GM19452 (cell line): ENCODE measurements around the gene ATAD2B.
"Not testable (repeated sequence)": the region's sequence is repeated elsewhere in the genome, so short reads cannot be mapped to it uniquely, and the experiment has no call there.

ENCODE experiments used
- ATAC-seq: cut with Tn5 transposase; IDR thresholded peaks from one replicate; pipeline ENCODE4 v1.9.1; 2021; ENCODE audit not compliant: unreplicated experiment

The ATAD2B gene

DNA sequence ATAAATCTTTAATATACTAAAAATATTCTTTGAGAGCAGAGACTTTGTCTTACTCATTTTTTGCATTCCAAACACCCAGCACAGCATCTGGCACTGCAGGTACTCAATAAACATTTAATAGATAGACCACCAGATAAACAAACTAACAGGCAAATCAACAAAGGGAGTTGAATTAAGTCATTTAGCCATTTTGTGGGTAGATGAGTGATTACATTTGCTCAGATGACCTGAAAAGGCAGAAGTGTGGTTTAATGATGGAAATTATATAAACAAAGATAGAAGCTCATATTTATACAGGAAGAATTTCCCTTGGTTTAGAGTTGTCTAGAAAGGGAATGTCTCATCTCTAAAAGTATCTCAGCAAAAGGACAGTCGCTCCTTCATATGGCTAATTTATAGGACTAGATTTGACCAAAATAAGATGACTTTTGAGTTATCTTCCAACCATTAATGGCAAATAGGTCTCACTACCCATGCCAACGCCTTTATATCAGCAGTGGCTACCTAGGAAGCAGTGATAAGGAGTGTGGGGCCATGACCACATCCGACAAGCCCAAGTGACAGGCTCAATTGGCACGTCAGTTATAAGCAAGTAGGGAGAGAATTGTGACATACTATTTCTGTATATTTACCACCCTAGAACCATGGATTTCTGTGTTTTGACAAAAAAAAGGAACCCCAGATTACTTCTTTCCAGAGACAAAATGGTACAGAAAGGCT is 173.5 kb downstream of the ATAD2B start:
- no peak for ATAC-seq

DNA sequence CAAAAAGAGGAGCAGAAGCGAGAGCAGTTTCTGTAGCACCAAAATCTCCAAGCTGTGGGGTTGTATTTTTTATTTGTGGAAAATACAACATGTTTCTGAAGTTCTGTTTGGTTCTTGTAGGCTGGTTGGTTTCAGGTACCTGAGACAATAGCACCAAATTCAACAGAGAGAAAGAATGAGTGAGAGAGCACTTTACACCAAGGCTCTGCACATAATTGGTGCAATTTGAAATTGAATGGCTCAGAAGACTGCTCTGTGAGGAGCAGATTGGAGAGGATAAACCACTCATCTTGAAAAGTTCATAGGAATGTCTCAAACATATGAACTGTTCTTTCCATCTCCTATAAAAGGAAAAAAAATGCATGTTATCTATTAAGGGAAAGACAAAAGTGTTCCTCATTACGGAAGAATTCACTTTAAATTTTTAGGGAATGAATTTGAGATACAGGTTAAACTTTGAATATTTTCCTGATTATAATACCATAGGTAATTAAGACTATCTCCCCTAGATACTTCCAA is 175.1 kb downstream of the ATAD2B start:
- ATAC-seq = no peak

DNA sequence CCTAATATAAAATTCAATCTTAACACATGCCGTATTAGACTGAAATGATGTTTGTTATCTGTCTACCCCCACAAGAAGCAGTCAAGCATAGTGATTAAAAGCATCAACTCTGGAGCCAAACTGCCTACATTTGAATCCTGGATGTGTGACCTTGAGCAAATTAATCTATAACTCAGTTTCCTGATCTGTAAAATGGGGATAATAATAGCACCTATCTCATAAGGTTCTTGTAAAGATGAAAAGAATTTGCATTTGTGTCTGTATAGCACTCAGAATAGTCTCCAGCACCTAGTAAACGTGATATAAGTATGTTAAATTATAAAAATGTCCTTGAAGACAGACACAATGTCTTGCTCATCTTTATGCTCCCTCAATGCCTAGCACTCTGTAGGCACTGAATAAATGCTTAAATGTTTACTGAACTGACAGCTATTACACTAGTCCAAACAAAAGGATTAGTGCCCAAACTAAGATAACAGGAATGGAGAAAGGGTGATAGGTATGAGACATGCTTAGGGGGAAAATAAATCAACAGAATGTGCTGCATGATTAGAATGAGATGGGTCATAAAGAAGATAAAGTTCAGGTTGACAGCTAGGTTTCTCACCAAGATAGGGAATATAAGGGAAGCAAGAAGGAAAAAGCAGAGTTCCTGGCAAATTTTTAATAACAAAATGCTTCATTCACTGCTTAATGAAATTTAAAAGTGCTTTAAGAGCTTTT is 180.6 kb downstream of the ATAD2B start:
- ATAC-seq = peak; percentile 37

DNA sequence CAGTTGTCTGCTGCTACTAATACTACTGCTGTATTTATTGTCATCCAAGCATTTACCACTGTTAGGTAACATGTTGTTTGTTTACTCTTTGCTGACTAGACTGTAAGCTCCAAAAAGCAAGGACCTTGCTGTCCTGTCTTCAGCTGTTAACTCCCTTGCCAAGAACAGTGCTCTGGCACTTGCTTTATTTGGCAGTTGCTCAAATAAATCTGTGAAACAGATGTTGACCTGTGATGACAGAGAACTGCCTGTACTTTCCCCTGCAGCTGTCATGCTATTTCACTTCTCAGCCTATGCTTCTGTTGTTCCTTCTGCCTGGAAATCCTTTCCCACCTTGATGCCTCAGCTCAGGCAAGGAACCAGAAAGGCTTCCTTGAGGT is 181.2 kb downstream of the ATAD2B start:
- peak; percentile 58 for ATAC-seq

DNA sequence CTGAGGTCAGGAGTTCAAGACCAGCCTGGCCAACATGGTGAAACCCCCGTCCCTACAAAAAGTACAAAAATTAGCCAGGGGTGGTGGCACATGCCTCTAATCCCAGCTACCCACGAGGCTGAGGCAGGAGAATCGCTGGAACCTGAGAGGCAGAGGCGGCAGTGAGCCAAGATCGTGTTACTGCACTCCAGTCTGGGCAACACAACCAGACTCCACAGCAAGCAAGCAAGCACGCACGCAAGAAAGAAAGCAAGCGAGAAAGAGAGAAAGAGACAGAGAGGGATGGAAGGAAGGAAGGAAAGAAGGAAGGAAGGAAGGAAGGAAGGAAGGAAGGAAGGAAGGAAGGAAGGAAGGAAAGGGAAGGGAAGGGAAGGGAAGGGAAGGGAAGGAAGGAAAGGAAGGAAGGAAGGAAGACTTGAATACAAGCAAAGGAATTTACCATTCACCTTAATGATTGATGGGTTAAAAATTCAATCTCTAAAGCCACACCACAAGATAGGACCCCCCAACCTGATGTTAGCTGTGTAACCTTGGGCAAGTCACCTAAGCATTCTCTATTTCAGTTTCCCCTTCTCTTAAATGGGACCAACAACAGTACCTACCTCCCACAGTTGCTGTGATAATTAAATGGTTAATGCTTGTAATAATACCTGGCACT is 181.7 kb downstream of the ATAD2B start:
- no peak for ATAC-seq

DNA sequence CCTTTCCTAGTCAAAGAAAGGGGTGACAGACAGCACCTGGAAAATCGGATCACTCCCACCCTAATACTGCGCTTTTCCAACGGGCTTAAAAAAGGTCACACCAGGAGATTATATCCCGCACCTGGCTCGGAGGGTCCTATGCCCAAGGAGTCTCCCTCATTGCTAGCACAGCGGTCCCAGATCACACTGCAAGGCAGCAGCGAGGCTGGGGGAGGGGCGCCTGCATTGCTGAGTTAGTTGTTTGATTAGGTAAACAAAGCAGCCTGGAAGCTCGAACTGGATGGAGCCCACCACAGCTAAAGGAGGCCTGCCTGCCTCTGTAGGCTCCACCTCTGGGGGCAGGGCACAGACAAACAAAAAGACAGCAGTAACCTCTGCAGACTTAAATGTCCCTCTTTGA is 190.1 kb downstream of the ATAD2B start:
- not testable (repeated sequence) for ATAC-seq

DNA sequence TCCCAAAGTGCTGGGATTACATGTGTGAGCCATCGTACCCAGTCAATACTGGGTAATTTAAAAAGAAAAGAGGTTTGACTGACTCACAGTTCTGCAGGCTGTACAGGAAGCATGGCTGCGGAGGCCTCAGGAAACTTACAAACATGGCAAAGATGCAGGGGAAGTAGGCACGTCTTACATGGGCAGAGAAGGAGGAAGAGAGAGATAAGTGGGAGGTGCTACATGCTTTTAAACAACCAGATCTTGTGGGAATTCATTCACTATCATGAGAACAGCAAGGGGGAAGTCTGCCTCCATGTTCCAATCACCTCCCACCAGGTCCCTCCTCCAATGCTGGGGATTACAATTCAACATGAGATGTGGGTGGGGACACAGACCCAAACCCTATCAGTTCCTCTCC is 192.5 kb downstream of the ATAD2B start:
- no peak for ATAC-seq

DNA sequence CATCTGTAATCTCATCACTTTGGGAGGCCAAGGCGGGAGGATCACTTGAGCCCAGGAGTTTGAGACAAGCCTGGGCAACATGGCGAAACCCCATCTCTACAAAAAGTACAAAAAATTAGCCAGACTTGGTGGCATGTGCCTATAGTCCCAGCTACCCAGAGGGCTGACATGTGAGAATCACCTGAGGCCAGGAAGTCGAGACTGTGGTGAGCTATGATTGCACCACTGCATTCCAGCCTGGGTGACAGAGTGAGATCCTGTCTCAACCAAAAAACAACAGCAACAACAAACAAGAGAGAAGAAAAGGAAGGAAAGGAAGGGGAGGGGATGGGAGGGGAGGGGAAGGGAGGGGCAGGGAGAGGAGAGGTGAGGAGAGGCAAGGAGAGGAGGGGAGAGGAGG is 203.9 kb downstream of the ATAD2B start:
- not testable (repeated sequence) for ATAC-seq

DNA sequence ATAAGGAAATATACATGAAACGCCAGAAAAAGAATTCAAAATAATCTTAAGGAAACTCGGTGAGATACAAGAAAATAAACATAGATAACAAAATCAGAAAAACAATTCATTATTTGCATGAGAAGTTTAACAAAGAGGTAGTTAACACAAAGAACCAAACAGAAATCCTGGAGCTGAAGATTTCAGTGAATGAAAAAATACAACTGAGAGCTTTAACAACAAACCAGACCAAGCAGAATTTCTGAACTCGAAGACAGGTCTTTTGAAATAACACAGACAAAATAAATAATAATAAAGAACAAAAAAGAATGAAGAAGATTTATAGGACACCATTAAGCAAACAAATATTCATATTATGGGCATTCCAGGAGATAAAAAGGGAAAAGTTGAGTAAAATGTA is 204.7 kb downstream of the ATAD2B start:
- ATAC-seq = no peak

DNA sequence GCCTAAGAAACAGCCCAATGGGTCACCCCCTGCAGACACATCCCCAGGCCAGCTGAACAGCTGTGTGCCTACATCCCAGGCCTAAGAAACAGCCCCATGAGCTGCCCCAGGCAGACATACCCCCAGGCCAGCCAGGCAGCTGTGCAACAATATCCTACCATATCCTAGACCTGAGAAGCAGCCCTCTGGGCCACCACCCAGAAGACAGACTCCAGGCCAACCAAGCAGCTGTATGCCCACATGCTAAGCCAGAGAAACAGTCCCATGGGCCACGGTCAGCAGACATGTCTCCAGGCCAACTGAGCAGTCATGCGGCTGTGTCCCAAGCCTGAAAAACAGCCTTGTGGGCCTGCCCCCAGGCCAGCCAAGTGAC is 205.5 kb downstream of the ATAD2B start:
- no peak for ATAC-seq

DNA sequence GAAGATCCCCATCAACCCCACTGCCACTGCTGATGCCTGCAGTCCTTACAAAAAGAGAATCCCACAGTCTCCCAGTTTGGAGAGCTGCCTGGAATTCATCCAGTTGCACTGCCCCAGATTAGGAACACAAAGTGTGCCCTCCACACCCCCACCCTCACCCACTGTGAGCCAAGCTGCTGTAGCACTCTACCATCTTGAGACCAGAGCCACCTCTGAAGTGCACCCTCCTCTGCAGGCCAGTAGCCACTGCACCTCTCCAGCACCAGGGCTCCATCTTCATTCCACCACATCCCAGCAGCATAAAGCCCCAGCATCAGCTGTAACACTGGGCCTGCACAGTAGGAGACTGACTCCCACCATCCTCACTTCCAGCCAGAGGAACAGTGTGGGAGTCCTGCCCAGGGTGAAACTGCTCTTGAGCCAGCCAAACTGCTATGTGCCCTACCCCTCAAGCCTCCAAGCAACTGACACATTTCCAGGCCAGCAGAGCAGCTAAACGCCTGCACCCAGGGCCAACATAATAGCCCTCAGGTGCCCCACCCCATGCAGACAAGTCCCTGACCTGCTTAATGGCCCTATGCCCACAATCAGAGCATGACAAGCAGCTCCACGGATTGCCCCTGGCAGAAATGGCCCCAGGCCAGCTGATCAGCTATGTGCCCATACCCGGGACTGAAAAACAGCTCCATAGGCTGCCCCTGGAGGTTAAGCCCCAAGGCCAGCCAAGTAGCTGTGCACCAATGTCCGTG is 206.0 kb downstream of the ATAD2B start:
- no peak for ATAC-seq

DNA sequence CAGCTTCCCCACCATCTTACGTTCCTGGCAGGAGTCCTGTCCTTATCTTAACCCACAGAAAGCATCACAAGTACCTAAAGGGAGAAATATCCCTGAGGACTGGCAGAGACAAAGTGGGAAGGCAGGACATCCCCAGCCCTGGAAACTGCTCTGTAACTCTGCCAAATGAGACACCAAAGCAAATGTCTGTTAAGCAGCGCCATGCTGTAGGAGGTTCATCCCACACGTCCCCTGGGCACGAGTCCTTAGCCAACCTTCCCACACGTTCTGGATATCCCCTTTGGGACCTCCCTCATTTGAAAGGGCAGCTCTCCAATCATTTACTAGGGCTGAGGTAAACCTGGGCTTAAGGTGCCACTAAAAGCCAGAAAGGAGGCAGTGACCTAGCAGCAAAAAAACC is 207.2 kb downstream of the ATAD2B start:
- no peak for ATAC-seq

DNA sequence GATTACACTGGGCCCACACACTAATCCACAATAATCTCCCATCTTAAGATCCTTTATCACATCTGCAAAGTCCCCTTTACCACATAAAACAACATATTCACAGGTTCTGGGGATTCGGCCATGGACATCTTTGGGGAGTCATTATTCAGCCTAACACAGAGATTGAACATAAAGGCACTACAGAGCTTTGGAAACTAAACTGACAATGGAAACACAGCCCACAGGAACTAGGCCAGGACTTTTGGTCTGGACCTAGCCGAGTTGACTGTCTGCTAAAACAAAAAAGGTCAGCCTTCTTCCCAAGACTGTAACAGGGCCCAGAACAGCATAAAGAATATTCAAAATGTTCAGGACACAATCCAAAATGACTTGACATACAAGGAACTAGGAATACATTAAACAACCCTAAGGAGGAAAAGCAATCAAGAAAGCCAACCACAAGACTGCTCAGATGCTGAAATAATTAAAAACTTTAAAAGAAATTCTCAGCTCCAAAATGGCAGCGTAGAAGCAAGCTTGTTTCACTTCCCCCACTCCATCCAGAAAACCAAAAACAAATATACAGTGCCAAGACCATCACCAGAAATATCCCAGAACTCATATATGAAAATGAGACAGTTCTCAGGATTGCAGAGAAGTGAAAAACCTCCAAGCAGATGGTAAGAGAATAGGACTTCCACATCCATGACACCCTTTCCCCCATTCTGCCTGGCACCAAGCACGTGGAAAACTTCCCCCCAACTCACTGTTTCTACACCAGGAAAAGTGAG is 207.8 kb downstream of the ATAD2B start:
- no peak for ATAC-seq

DNA sequence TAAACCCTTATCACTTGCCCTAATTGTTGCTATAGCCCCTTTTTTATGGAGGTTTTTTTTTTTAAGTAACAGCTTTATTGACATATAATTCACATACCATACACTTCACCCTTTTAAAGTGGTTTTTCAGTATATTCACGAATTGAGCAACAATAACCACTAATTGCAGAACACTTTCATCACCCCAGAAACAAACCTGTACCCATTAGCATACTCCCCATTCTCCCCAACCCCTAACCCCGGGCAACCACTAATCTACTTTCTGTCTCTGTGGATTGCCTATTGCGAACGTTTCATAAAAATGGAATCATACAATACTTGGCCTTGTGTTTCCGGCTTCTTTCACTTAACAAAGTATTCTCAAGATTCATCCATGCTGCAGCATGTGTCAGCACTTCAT is 213.6 kb downstream of the ATAD2B start:
- no peak for ATAC-seq

DNA sequence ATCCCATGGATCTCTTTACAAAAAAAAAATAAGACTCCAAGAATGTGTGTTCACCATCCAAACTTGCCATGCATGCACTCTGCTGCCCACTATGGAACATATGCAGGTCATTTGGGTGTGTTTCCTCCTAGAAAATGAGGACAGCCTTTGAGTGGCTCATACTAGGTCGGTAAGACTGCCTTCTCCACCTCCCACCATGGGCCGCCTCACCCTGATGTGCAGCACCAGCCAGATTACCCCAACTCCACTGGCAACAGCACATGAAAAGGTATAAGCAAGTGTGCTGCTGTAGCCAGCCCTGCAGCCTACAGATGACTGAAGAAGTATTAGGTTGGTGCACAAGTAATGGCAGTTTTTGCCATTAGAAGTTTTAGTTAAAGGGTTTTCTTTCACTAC is 214.2 kb downstream of the ATAD2B start:
- ATAC-seq = no peak

DNA sequence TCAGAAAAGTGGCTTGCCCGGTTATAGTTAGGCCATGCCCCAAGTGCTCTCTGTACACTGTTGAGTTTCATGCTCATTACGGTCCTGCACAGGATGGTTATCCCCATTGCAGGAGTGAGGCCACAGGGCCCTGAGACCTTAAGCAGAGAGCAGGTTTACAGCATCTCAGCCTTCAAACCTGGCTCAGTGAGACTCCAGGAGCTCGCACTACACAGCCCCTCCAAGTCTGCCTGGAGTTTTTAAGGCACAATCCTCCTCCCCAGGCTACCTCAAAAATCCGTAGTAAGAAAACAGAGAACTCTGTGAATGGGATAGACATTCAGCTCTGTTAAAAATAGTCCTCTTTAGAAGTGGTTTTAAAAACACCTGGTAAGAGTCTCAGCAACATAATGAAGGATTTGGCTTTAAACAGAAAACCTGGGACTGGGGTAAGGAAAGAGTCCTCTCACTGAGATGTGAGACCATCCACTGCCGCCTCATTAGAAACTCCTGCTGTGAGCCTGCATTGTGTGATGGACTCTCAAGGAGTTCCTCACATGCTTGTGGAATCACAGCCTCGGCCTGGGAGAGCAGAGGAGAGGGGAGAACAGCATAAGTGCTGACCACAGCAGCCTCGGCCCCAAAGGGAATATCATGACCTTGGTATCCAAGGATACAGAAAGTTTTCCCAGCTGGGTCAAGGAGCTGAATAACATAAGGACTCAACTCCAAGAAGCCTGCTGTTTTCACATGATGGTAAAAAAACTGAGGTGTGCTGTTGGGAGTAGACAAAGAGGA is 214.8 kb downstream of the ATAD2B start:
- ATAC-seq = no peak

DNA sequence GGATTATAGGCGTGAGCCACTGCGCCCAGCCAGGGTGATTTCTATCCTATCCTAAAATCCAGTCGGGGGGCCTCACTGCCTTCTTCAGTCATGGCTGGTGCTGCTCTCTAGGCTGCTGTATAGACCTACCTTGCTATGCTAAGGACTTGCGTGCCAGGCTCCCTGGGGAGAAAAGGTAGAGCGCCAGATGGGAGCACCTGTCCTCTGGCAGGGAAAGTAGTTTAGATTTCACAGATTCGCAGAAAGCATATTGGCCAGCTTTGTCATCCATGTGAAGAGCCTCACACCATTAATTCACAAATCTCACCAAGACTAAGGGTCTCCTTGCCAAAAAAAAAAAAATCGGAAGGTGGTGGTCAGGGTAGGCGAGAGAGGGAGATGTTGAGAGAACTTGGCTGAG is 217.6 kb downstream of the ATAD2B start:
- ATAC-seq = no peak

DNA sequence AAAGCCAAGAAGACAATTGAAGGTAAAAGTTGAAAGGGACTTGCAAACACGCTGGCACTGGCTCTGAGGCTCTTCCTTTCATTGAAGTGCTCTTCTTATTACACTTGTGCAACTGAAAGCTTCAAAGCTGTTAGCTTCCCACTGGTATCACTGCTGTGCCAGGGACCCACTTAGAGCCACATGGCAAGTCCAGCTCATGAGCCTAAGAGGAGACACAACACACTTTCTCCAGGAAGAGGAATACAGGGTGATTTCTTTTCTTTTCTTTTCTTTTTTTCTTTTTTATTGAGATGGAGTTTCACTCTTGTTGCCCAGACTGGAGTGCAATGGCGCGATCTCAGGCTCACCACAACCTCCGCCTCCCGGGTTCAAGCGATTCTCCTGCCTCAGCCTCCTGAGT is 218.2 kb downstream of the ATAD2B start:
- ATAC-seq = no peak

DNA sequence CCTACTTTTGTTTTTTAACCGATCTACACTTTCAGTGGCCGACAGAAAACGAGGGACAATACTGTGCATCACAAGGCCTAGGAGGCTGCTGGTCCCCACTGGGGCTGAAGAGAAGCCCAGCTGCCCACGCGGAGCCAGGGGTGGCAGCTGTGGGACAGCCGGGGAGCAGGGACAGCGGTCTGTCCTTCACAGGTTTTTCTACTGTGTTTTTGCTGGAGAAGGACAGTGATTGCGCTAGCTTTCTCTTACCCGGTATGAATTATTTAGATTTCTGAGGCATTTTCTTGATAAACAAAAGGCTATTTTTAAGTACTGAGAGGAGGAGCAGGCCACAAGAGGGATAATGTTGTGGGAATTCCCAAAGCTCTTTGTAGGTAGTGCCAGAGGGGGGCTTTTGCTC is 219.8 kb downstream of the ATAD2B start:
- no peak for ATAC-seq

DNA sequence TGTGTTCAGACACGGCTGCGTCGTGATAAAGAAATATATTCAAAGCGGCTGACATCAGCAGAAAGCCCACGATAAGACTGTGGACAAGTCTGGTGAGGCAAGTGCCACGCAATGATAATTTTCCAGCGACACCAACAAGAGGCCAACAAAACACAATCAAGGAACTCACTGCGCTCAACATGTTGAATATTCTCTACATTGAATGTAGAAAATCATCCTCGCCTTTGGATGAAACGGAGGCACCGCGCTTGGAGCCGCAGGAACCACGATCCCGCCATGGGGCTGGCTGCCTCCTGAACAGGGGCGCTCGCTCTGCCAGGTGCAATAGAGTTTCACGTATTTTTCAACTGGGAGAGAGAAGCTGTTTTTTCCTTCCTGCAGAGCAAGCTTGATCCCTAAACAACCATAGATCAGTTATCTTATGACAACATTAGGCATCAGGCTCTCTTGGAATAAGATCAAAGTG is 220.3 kb downstream of the ATAD2B start:
- no peak for ATAC-seq
